HepG2 (cell line): Measurements from ENCODE around the gene CARD16. TPM values are rescaled to one million over a fixed set of nuclear protein-coding genes. Genes with fewer than 3 reads are reported as not detected.
A peak's percentile ranks its signal among the peaks of the same experiment; 100 is the strongest.

Source experiments
- CBFB ChIP-seq: sonication (generic); formaldehyde crosslinking; IDR thresholded peaks from 2 replicates; pipeline ENCODE4 v1.4.0; 2020; ENCODE audit warnings: missing genetic modification reagents
- CEBPG ChIP-seq: IDR thresholded peaks from 2 replicates; pipeline ENCODE4 v1.6.1; 2016
- CHD4 ChIP-seq: fragments of 200-600 bp; sonication (generic); IDR thresholded peaks from 2 replicates; pipeline ENCODE4 v1.7.0; 2017; ENCODE audit warnings: mild to moderate bottlenecking, low read length, borderline replicate concordance
- ESRRA ChIP-seq: sonication (generic); formaldehyde crosslinking; IDR thresholded peaks from 2 replicates; pipeline ENCODE4 v1.5.1; 2020; ENCODE audit warnings: mild to moderate bottlenecking, low read depth, missing genetic modification reagents
- FOXA1 ChIP-seq, 2 experiments: fragments of 450-650 bp in 1 of 2; sonication (generic) in 1 of 2; formaldehyde crosslinking in 1 of 2; IDR thresholded peaks; 2 replicates each; pipeline versions ENCODE4 v1.4.0 to v1.6.1; 2016 to 2020; ENCODE audit warnings: missing genetic modification reagents in 1 of 2
- JUNB ChIP-seq: sonication (generic); formaldehyde crosslinking; IDR thresholded peaks from 2 replicates; pipeline ENCODE4 v1.8.0; 2022; ENCODE audit warnings: missing genetic modification reagents, mild to moderate bottlenecking, borderline replicate concordance
- KDM5A ChIP-seq: fragments of 200-600 bp; sonication (generic); IDR thresholded peaks from 2 replicates; pipeline ENCODE4 v1.7.0; 2018; ENCODE audit warnings: antibody characterized with exemption, mild to moderate bottlenecking, low read length, borderline replicate concordance
- MED13 ChIP-seq: sonication (generic); formaldehyde crosslinking; IDR thresholded peaks from 2 replicates; pipeline ENCODE4 v1.5.0; 2020; ENCODE audit warnings: missing genetic modification reagents
- MIXL1 ChIP-seq: IDR thresholded peaks from 2 replicates; pipeline ENCODE4 v1.6.1; 2016
- NCOA2 ChIP-seq: sonication (generic); formaldehyde crosslinking; IDR thresholded peaks from 2 replicates; pipeline ENCODE4 v1.8.0; 2022; ENCODE audit warnings: inconsistent platforms
- NFYB ChIP-seq: sonication (generic); formaldehyde crosslinking; IDR thresholded peaks from 2 replicates; pipeline ENCODE4 v1.4.0; 2020; ENCODE audit warnings: missing genetic modification reagents
- RARA ChIP-seq: IDR thresholded peaks from 2 replicates; pipeline ENCODE4 v1.6.1; 2016; ENCODE audit warnings: missing genetic modification reagents, missing compliant biosample characterization
- SOX6 ChIP-seq, 2 experiments: fragments of 450-650 bp in 1 of 2; sonication (generic) in 1 of 2; formaldehyde crosslinking in 1 of 2; IDR thresholded peaks; 2 replicates each; pipeline versions ENCODE4 v1.4.0 to v1.6.1; 2017 to 2020; ENCODE audit warnings: antibody characterized with exemption in 1 of 2, mild to moderate bottlenecking in 1 of 2, missing genetic modification reagents in 1 of 2
- TCF12 ChIP-seq, 2 experiments: fragments of 450-650 bp in 1 of 2; sonication (generic) in 1 of 2; formaldehyde crosslinking in 1 of 2; IDR thresholded peaks; 2 replicates each; pipeline versions ENCODE4 v1.6.1 to v1.8.0; 2017 to 2022; ENCODE audit warnings: antibody characterized with exemption in 1 of 2, mild to moderate bottlenecking in 1 of 2, missing genetic modification reagents in 1 of 2, moderate library complexity in 1 of 2
- ZBTB3 ChIP-seq: sonication (generic); formaldehyde crosslinking; IDR thresholded peaks from 2 replicates; pipeline ENCODE4 v1.4.0; 2020; ENCODE audit warnings: low read depth, mild to moderate bottlenecking, moderate library complexity, missing genetic modification reagents, borderline replicate concordance
- ZKSCAN8 ChIP-seq: IDR thresholded peaks from 2 replicates; pipeline ENCODE4 v1.6.1; 2016; ENCODE audit warnings: borderline replicate concordance, missing genetic modification reagents, missing compliant biosample characterization
- ZMYM4 ChIP-seq: sonication (generic); formaldehyde crosslinking; IDR thresholded peaks from 2 replicates; pipeline ENCODE4 v1.8.1; 2023; ENCODE audit warnings: mild to moderate bottlenecking, missing genetic modification reagents
- ZNF224 ChIP-seq: sonication (generic); formaldehyde crosslinking; IDR thresholded peaks from 2 replicates; pipeline ENCODE4 v1.5.0; 2020; ENCODE audit warnings: mild to moderate bottlenecking, missing genetic modification reagents
- ZNF776 ChIP-seq: sonication (generic); formaldehyde crosslinking; IDR thresholded peaks from 2 replicates; pipeline ENCODE4 v1.4.0; 2020; ENCODE audit warnings: mild to moderate bottlenecking, missing genetic modification reagents
- polyA plus RNA-seq, 8 experiments: library from polyadenylated mRNA; depleted of rRNA in 3 of 8; stranded (reverse) in 7 of 8; unstranded in 1 of 8; fragments of >200 nt; fragmentation: Illumina TruSeq in 4 of 8; extraction: Trizol in 4 of 8; gene quantifications; 2 replicates each; pipeline versions ENCODE4 v1.2.1 to v1.2.3, GENCODE V29; 2011 to 2016; ENCODE audit warnings: low read depth in 4 of 8, missing spikeins in 1 of 8, mixed read lengths in 1 of 8; ENCODE audit not compliant: insufficient read depth in 1 of 8
- total RNA-seq, 5 experiments: library from RNA; depleted of rRNA; stranded (reverse); fragments of >200 nt; fragmentation: Illumina TruSeq; extraction: Trizol; gene quantifications; 2 replicates each; pipeline ENCODE4 v1.2.3, GENCODE V29; 2016; ENCODE audit warnings: low read depth in 1 of 5
- TF ChIP-seq, protein P1 (sequence below): fragments of 450-650 bp; IDR thresholded peaks from 2 replicates; pipeline ENCODE4 v1.6.1; 2017; ENCODE audit warnings: mild to moderate bottlenecking
- TF ChIP-seq, protein P2 (sequence below): sonication (generic); formaldehyde crosslinking; IDR thresholded peaks from 2 replicates; pipeline ENCODE4 v1.5.1; 2020; ENCODE audit warnings: mild to moderate bottlenecking, missing genetic modification reagents, moderate library complexity

Gene CARD16
- total and polyA plus RNA-seq, 2 of the 13 experiments (the other 11 are each of a cell fraction or from before 2014, with no cell fraction given) = 0.34 TPM; not detected in 1

DNA sequence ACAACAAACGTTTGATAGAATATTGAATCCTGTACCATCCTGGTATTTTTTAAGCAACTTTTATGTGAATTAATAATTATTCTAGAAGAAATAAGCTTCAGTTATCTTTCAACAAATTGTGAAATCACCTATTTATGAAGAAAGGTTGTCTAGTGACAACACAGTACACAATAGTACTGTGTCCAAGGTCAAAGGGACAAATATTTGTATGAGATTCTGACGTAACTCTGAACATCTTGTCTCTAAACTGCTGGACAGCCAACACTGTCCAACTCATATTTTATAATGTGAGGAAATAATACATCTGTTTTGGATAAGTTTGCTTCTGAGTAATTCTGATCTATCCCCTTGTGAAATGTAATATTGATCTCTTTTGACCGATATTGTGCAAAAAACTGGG is 41.1 kb downstream of the CARD16 start (continued):
- TF ChIP-seq TCF12 (IDR thresholded peaks at IDR 0.05) (no peak), TCF12 (CRISPR knock-in tag; IDR thresholded peaks at IDR 0.05) (no peak), FOXA1 (IDR thresholded peaks at IDR 0.05) (no peak), FOXA1 (CRISPR knock-in tag; IDR thresholded peaks at IDR 0.05) (peak; percentile 27; the same call in 1 of the 2 replicates), MIXL1 (CRISPR knock-in tag) (no peak), CEBPG (peak; percentile 81), KDM5A (no peak), NCOA2 (CRISPR knock-in tag) (peak; percentile 74; the same call in 1 of the 2 replicates), CBFB (no peak), ZNF776 (CRISPR knock-in tag) (no peak), ZBTB3 (CRISPR knock-in tag) (no peak), CHD4 (no peak), SOX6 (IDR thresholded peaks at IDR 0.05) (no peak), SOX6 (CRISPR knock-in tag; IDR thresholded peaks at IDR 0.05) (peak; percentile 87), ESRRA (CRISPR knock-in tag) (0 out of 2 replicates have a peak, but pooled peaks have one; percentile 61), MED13 (CRISPR knock-in tag) (no peak), ZMYM4 (peak; percentile 26; the same call in 1 of the 2 replicates), ZKSCAN8 (no peak), ZNF224 (no peak), JUNB (CRISPR knock-in tag) (no peak), NFYB (CRISPR knock-in tag) (no peak), RARA (CRISPR knock-in tag) (peak; percentile 45; the same call in 1 of the 2 replicates)
- TF ChIP-seq, protein P1, sequence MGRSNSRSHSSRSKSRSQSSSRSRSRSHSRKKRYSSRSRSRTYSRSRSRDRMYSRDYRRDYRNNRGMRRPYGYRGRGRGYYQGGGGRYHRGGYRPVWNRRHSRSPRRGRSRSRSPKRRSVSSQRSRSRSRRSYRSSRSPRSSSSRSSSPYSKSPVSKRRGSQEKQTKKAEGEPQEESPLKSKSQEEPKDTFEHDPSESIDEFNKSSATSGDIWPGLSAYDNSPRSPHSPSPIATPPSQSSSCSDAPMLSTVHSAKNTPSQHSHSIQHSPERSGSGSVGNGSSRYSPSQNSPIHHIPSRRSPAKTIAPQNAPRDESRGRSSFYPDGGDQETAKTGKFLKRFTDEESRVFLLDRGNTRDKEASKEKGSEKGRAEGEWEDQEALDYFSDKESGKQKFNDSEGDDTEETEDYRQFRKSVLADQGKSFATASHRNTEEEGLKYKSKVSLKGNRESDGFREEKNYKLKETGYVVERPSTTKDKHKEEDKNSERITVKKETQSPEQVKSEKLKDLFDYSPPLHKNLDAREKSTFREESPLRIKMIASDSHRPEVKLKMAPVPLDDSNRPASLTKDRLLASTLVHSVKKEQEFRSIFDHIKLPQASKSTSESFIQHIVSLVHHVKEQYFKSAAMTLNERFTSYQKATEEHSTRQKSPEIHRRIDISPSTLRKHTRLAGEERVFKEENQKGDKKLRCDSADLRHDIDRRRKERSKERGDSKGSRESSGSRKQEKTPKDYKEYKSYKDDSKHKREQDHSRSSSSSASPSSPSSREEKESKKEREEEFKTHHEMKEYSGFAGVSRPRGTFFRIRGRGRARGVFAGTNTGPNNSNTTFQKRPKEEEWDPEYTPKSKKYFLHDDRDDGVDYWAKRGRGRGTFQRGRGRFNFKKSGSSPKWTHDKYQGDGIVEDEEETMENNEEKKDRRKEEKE = no peak
- TF ChIP-seq, protein P2, sequence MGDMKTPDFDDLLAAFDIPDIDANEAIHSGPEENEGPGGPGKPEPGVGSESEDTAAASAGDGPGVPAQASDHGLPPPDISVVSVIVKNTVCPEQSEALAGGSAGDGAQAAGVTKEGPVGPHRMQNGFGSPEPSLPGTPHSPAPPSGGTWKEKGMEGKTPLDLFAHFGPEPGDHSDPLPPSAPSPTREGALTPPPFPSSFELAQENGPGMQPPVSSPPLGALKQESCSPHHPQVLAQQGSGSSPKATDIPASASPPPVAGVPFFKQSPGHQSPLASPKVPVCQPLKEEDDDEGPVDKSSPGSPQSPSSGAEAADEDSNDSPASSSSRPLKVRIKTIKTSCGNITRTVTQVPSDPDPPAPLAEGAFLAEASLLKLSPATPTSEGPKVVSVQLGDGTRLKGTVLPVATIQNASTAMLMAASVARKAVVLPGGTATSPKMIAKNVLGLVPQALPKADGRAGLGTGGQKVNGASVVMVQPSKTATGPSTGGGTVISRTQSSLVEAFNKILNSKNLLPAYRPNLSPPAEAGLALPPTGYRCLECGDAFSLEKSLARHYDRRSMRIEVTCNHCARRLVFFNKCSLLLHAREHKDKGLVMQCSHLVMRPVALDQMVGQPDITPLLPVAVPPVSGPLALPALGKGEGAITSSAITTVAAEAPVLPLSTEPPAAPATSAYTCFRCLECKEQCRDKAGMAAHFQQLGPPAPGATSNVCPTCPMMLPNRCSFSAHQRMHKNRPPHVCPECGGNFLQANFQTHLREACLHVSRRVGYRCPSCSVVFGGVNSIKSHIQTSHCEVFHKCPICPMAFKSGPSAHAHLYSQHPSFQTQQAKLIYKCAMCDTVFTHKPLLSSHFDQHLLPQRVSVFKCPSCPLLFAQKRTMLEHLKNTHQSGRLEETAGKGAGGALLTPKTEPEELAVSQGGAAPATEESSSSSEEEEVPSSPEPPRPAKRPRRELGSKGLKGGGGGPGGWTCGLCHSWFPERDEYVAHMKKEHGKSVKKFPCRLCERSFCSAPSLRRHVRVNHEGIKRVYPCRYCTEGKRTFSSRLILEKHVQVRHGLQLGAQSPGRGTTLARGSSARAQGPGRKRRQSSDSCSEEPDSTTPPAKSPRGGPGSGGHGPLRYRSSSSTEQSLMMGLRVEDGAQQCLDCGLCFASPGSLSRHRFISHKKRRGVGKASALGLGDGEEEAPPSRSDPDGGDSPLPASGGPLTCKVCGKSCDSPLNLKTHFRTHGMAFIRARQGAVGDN (CRISPR knock-in tag) = no peak
